Islet of Langerhans (tissue), 1 donor: Measurements from ENCODE around the gene ZNF112.
A peak's percentile ranks its signal among the peaks of the same experiment; 100 is the strongest.
"Not testable (repeated sequence)": the region's sequence is repeated elsewhere in the genome, so short reads cannot be mapped to it uniquely, and the experiment has no call there.

ENCODE experiments used
- FAIRE-seq: peaks from one replicate; lab custom pipeline; 2011; peaks lifted over from hg19 to GRCh38; lab: Jason Lieb, UNC

ZNF112 gene

GRCh38 chr19:44356383-44357111, at the start of gene ZNF112:
Gene ZNF112 (minus strand): TSS chr19:44356680. CDS start chr19:44340539, 16,141 bp downstream.
- FAIRE-seq = peak; percentile 98

- FAIRE-seq = peak; percentile 53
Observed at GRCh38 chr19:44401139-44402115, 44.9 kb upstream of the ZNF112 start, which contains the start of gene ZNF285. Gene ZNF285 (minus strand): TSS chr19:44401608. CDS start chr19:44397213, 4,395 bp downstream.

GRCh38 chr19:44389268-44389667, 32.8 kb upstream of the ZNF112 start:
- not testable (repeated sequence) for FAIRE-seq

GRCh38 chr19:44374789-44375188, 18.3 kb upstream of the ZNF112 start:
- no peak for FAIRE-seq

GRCh38 chr19:44371815-44372480, 15.5 kb upstream of the ZNF112 start:
- FAIRE-seq = no peak

GRCh38 chr19:44367024-44367423, 10.5 kb upstream of the ZNF112 start:
- FAIRE-seq = no peak

- no peak for FAIRE-seq
Observed at GRCh38 chr19:44346556-44346955, 9.9 kb downstream of the ZNF112 start.

GRCh38 chr19:44345959-44346358, 10.5 kb downstream of the ZNF112 start:
- no peak for FAIRE-seq

GRCh38 chr19:44344255-44344654, 12.2 kb downstream of the ZNF112 start:
- FAIRE-seq = no peak

GRCh38 chr19:44341794-44342193, 14.7 kb downstream of the ZNF112 start:
- no peak for FAIRE-seq

- not testable (repeated sequence) for FAIRE-seq
Observed at GRCh38 chr19:44334639-44335038, 21.8 kb downstream of the ZNF112 start.

GRCh38 chr19:44332145-44332544, 24.3 kb downstream of the ZNF112 start:
- FAIRE-seq = no peak

GRCh38 chr19:44315883-44316282, 40.6 kb downstream of the ZNF112 start:
- no peak for FAIRE-seq

- no peak for FAIRE-seq
Observed at GRCh38 chr19:44313231-44313630, 43.2 kb downstream of the ZNF112 start.

GRCh38 chr19:44308011-44308410, 48.5 kb downstream of the ZNF112 start:
- FAIRE-seq = no peak

GRCh38 chr19:44306283-44306682, 50.2 kb downstream of the ZNF112 start:
- no peak for FAIRE-seq

GRCh38 chr19:44305457-44305856, 51.0 kb downstream of the ZNF112 start:
- no peak for FAIRE-seq

- peak; percentile 83 for FAIRE-seq
Observed at GRCh38 chr19:44304659-44305193, 51.8 kb downstream of the ZNF112 start, which contains the start of gene ZNF235. Gene ZNF235 (minus strand): TSS chr19:44305025. CDS start chr19:44303404, 1,621 bp downstream.

- no peak for FAIRE-seq
Observed at GRCh38 chr19:44303976-44304568, 52.4 kb downstream of the ZNF112 start.

- no peak for FAIRE-seq
Observed at GRCh38 chr19:44303320-44303719, 53.2 kb downstream of the ZNF112 start.

GRCh38 chr19:44284968-44285367, 71.5 kb downstream of the ZNF112 start:
- no peak for FAIRE-seq

- FAIRE-seq = no peak
Observed at GRCh38 chr19:44282846-44283245, 73.6 kb downstream of the ZNF112 start.
